Large intestine (tissue), 3 donors: ENCODE results near the gene PFDN5. TPM values are rescaled to one million over a fixed set of nuclear protein-coding genes. Genes with fewer than 3 reads are reported as not detected.

ENCODE experiments used
- DNase-seq, 2 donors: peaks; one replicate each; pipeline versions ENCODE4 v3.0.0 to v3.0.0-alpha.2; 2013
- H3K27ac ChIP-seq: one replicate; pipeline ENCODE4 v1.5.1; 2013; ENCODE audit warnings: low read length
- H3K27me3 ChIP-seq: 2 replicates; pipeline ENCODE4 v1.6.1; 2013; ENCODE audit warnings: low read length; ENCODE audit not compliant: control insufficient read depth, insufficient read depth
- H3K36me3 ChIP-seq: 2 replicates; pipeline ENCODE4 v1.6.1; 2013; ENCODE audit warnings: low read length; ENCODE audit not compliant: control insufficient read depth, insufficient read depth
- H3K4me1 ChIP-seq: one replicate; pipeline ENCODE4 v1.6.1; 2013; ENCODE audit warnings: low read length; ENCODE audit not compliant: control insufficient read depth, insufficient read depth
- H3K4me3 ChIP-seq: one replicate; pipeline ENCODE4 v1.5.1; 2013; ENCODE audit warnings: low read length
- H3K9me3 ChIP-seq: one replicate; pipeline ENCODE4 v1.6.1; 2013; ENCODE audit warnings: mild to moderate bottlenecking, low read depth, low read length, moderate library complexity; ENCODE audit not compliant: control insufficient read depth
- WGBS: methylation state at CpG from one replicate; pipeline ENCODE4 v1.1.5; 2013; ENCODE audit warnings: low lambda C conversion rate; ENCODE audit not compliant: insufficient coverage; 5-methylcytosine and 5-hydroxymethylcytosine counted together
- polyA plus RNA-seq: library from polyadenylated mRNA; unstranded; fragments of 120-200 nt; gene quantifications from one replicate; pipeline ENCODE4 v1.2.1, GENCODE V29; 2013

Gene PFDN5
- polyA plus RNA-seq, 1 donor = 667 TPM

- no peak for DNase-seq
- WGBS = no CpG with 5 or more reads among the region's 4 CpGs
Observed at GRCh38 chr12:53347905-53348304, 52.6 kb downstream of the PFDN5 start.

More at GRCh38 chr12:53347905-53348304, 52.6 kb downstream of the PFDN5 start:
- H3K27me3 ChIP-seq = peaks cover 2% of the 10 kb centered on the region
- H3K27ac ChIP-seq = no peak overlapping the region
- H3K36me3 ChIP-seq = no peaks in the 10 kb centered on the region
- H3K9me3 ChIP-seq = no peaks in the 10 kb centered on the region
- no peak overlapping the region for H3K4me3 ChIP-seq
- peaks cover 10% of the 10 kb centered on the region for H3K4me1 ChIP-seq

Other genes starting within 250 kb of the PFDN5 start
- 43.5 TPM for gene TNS2, start 245.5 kb upstream of the PFDN5 start, polyA plus RNA-seq
- 25.0 TPM for gene SPRYD3, start 216.2 kb upstream of the PFDN5 start, polyA plus RNA-seq
- gene IGFBP6, start 197.9 kb upstream of the PFDN5 start, polyA plus RNA-seq = 19.7 TPM
- 126 TPM for gene SOAT2, start 192.1 kb upstream of the PFDN5 start, polyA plus RNA-seq
- gene ZNF740, start 114.8 kb upstream of the PFDN5 start, polyA plus RNA-seq = 23.7 TPM
- gene CSAD, start 114.6 kb upstream of the PFDN5 start, polyA plus RNA-seq = 60.0 TPM
- 9.5 TPM for gene ITGB7, start 88.3 kb upstream of the PFDN5 start, polyA plus RNA-seq
- 11.6 TPM for gene RARG, start 63.3 kb upstream of the PFDN5 start, polyA plus RNA-seq
- 31.2 TPM for gene ESPL1, start 27.2 kb upstream of the PFDN5 start, polyA plus RNA-seq
- gene MYG1, start 4.2 kb downstream of the PFDN5 start, polyA plus RNA-seq = 46.3 TPM
- 63.8 TPM for gene AAAS, start 26.1 kb downstream of the PFDN5 start, polyA plus RNA-seq
- 0.01 TPM for gene SP7, start 40.8 kb downstream of the PFDN5 start, polyA plus RNA-seq
- gene SP1, start 84.6 kb downstream of the PFDN5 start, polyA plus RNA-seq = 72.8 TPM
- gene AMHR2, start 128.3 kb downstream of the PFDN5 start, polyA plus RNA-seq = 8.8 TPM
- gene PRR13, start 146.2 kb downstream of the PFDN5 start, polyA plus RNA-seq = 409 TPM
- 765 TPM for gene PCBP2, start 156.6 kb downstream of the PFDN5 start, polyA plus RNA-seq
- gene MAP3K12, start 203.9 kb downstream of the PFDN5 start, polyA plus RNA-seq = 13.7 TPM
- 34.0 TPM for gene TARBP2, start 205.7 kb downstream of the PFDN5 start, polyA plus RNA-seq
- gene NPFF, start 211.9 kb downstream of the PFDN5 start, polyA plus RNA-seq = not detected